ACC112 (cell line): ENCODE results near the gene PUM1.

ENCODE experiments used
- H2AFZ ChIP-seq: fragments of 200-600 bp; sonication (generic); one replicate; pipeline ENCODE4 v1.6.0; 2017; ENCODE audit warnings: antibody characterized with exemption, low read length; ENCODE audit not compliant: unreplicated experiment
- H3K27ac ChIP-seq: fragments of 200-600 bp; sonication (generic); 2 replicates; pipeline ENCODE4 v1.5.1; 2014; ENCODE audit warnings: low read depth, mild to moderate bottlenecking, antibody characterized with exemption, low read length, moderate library complexity
- H3K27me3 ChIP-seq: fragments of 200-600 bp; sonication (generic); 2 replicates; pipeline ENCODE4 v1.6.1; 2014; ENCODE audit warnings: mild to moderate bottlenecking, antibody characterized with exemption, low read length, moderate library complexity, mixed read lengths; ENCODE audit not compliant: insufficient read depth
- H3K36me3 ChIP-seq: fragments of 200-600 bp; sonication (generic); 2 replicates; pipeline ENCODE4 v1.6.1; 2016; ENCODE audit warnings: mild to moderate bottlenecking, antibody characterized with exemption, low read length, moderate library complexity, mixed read lengths; ENCODE audit not compliant: insufficient read depth
- H3K4me1 ChIP-seq: fragments of 200-600 bp; sonication (generic); one replicate; pipeline ENCODE4 v1.6.1; 2016; ENCODE audit warnings: low read length, mixed read lengths; ENCODE audit not compliant: insufficient read depth, unreplicated experiment, control insufficient read depth
- H3K4me3 ChIP-seq: fragments of 200-600 bp; sonication (generic); 2 replicates; pipeline ENCODE4 v1.5.1; 2014; ENCODE audit warnings: mild to moderate bottlenecking, low read depth, low read length
- H3K79me2 ChIP-seq: fragments of 200-600 bp; sonication (generic); one replicate; pipeline ENCODE4 v1.6.0; 2016; ENCODE audit warnings: low read length; ENCODE audit not compliant: control insufficient read depth, unreplicated experiment, insufficient read depth

Gene PUM1

DNA sequence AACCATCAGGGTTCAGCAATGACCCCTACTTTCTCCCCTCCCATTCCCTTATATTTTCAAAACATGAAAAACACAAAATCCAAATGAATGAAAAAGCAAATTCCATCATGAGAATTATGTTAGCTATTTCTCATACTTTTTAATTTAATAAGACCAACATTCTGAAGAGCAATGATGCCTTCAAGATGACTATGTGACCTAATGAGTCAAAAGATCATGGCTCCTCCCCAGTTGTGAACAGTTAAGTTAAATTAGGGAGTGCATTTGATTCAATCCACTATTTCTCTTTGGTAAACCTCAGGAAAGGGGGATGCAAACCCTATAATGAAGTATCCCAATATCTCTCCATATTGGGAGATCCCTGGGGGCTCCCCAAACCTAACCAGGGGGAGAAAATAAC lies 36.5 kb downstream of the PUM1 start:
- H3K79me2 ChIP-seq, result peaks cover 96% of the 10 kb centered on the region
- H3K4me1 ChIP-seq, result peaks cover 18% of the 10 kb centered on the region
- H3K4me3 ChIP-seq, result peak overlapping the region; percentile 36; the same call in 1 of the 2 replicates
- no peak overlapping the region for H2AFZ ChIP-seq
- peak overlapping the region; percentile 32; the same call in 1 of the 2 replicates for H3K27ac ChIP-seq
- H3K27me3 ChIP-seq, result no peaks in the 10 kb centered on the region
- H3K36me3 ChIP-seq, result peaks cover 21% of the 10 kb centered on the region

DNA sequence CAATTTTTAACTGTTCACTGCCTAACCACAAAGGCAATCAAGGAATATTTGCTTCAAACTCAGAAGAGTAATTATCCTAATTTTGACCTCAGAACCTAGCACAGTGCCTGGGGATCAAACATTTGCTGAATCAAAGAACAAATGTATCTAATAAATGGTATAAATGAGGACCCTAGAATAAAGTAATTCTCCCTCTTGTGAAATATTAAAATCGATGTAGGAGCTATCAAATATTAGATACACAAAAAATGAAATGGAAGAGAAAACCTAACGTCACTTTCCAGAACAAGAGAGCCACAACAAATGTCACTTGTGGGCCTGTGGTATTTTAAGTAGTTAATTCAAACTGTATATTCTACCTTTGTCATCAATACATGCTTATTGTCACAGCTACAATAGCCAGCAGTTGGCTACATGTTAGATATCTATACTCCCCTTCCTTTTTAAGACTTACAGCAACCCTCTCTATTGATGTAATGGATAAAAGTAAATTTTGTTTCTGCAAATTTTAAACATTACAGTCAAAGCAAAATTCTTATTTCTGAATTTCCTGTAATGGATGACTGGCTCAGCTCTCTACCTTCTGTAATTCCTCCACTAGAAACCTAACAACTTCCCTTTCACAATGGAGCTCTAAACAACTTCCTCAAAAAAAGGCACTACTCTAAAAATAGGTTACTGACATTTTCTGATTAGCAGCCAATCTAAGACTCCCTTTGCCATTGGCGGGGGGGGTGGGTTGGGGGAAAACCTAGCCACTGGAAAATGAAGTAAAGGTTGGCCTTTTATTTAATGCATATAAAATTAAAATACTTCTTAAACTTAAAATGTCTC lies 37.6 kb downstream of the PUM1 start:
- no peak overlapping the region for H2AFZ ChIP-seq
- peaks cover 20% of the 10 kb centered on the region for H3K36me3 ChIP-seq
- H3K27me3 ChIP-seq, result no peaks in the 10 kb centered on the region
- no peak overlapping the region for H3K4me3 ChIP-seq
- no peak overlapping the region for H3K27ac ChIP-seq
- H3K79me2 ChIP-seq, result peaks cover 96% of the 10 kb centered on the region
- H3K4me1 ChIP-seq, result peaks cover 18% of the 10 kb centered on the region

- Histone ChIP-seq H3K79me2 (peaks cover 94% of the 10 kb centered on the region), H3K27ac (no peak overlapping the region), H3K27me3 (no peaks in the 10 kb centered on the region), H3K4me3 (no peak overlapping the region), H3K36me3 (peaks cover 4% of the 10 kb centered on the region), H3K4me1 (no peaks in the 10 kb centered on the region), H2AFZ (no peak overlapping the region)
Measured at GRCh38 chr1:31022259-31022658, 43.3 kb downstream of the PUM1 start.

DNA sequence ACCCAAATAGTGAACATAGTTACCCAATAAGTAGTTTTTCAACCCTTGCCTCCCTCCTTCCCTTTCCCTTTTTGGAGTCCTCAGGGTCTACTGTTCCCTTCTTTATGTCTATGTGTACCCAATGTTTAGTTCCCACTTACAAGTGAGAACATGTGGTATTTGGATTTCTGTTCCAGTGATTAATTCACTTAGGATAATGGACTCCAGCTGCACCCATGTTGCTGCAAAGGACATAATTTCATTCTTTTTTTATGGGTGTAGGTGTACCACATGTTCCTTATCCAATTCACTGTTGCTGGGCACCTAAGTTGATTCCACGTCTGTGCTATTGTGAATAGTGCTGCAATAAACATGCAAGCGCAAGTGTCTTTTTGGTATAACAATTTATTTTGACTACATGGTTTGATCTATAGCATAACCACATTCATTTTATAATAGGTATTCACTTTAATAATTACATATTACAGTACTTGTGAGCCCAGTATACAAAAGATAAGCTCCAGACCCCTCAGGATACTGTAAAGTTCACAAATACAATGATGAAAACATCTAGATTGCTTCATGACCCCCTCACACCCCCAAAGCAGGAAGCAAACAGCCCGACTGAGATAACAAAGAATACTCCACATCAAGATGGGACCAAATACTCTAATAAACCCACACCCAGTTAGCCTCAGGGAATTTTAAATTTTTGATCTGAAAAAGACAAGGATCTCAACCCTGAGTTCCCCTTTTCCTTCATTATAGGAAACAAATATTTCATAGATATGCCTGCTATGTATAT lies 45.3 kb downstream of the PUM1 start:
- Histone ChIP-seq H3K4me1 (no peaks in the 10 kb centered on the region), H2AFZ (no peak overlapping the region), H3K79me2 (peaks cover 91% of the 10 kb centered on the region), H3K27ac (no peak overlapping the region), H3K4me3 (no peak overlapping the region), H3K36me3 (peaks cover 2% of the 10 kb centered on the region; the same call in 1 of the 2 replicates), H3K27me3 (no peaks in the 10 kb centered on the region)

DNA sequence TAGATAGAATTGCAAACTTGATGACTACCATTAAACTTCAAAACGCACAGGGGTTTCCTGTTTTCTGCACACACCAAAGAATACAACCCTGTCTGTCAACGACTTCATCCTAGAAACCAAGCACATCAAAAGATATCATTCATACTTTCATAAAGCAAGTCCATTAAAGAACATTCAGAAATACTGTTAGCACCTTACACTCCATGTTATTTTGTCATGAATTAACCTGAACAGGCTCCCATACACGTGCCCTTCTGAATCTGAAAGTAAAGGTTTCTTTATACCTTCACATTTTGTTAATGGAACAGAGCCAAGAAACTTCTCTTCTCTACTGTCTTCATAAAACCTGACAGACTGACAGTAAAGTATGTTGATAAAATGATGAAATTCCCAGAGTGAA lies 46.1 kb downstream of the PUM1 start:
- Histone ChIP-seq H3K4me3 (no peak overlapping the region), H3K27ac (no peak overlapping the region), H3K27me3 (no peaks in the 10 kb centered on the region), H3K79me2 (peaks cover 90% of the 10 kb centered on the region), H3K36me3 (peaks cover 2% of the 10 kb centered on the region; the same call in 1 of the 2 replicates), H2AFZ (no peak overlapping the region), H3K4me1 (no peaks in the 10 kb centered on the region)

DNA sequence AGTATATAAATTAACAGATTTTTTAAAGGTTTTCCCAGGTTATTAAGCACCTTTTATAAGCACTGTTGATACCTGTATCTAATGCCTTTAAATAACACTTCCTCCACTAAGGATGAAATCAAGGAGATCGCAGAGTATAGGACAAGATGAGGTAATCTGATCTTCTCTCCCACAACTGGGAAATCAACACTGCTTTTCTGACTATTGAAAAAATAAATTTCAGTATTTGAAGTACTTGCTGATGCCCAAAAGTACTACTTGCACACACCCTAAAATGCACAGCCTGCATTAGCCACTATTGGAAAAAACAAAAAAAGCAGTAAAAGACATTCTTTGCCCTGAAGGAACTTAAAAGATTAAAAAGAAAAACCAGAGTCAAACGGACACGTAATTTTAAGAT lies 48.6 kb downstream of the PUM1 start:
- H3K36me3 ChIP-seq, result 0 out of 2 replicates have a peak, but pooled peaks cover 2% of the 10 kb centered on the region
- no peaks in the 10 kb centered on the region for H3K27me3 ChIP-seq
- peaks cover 90% of the 10 kb centered on the region for H3K79me2 ChIP-seq
- H3K4me3 ChIP-seq, result no peak overlapping the region
- peaks cover 12% of the 10 kb centered on the region for H3K4me1 ChIP-seq
- no peak overlapping the region for H3K27ac ChIP-seq
- H2AFZ ChIP-seq, result no peak overlapping the region

- Histone ChIP-seq H3K27me3 (no peaks in the 10 kb centered on the region), H3K79me2 (peaks cover 90% of the 10 kb centered on the region), H3K4me1 (peaks cover 35% of the 10 kb centered on the region), H2AFZ (no peak overlapping the region), H3K4me3 (no peak overlapping the region), H3K36me3 (no peaks in the 10 kb centered on the region), H3K27ac (no peak overlapping the region)
Measured at GRCh38 chr1:31013187-31013864, 52.2 kb downstream of the PUM1 start.

- H3K27ac ChIP-seq, result no peak overlapping the region
- no peaks in the 10 kb centered on the region for H3K36me3 ChIP-seq
- peaks cover 44% of the 10 kb centered on the region for H3K4me1 ChIP-seq
- peaks cover 93% of the 10 kb centered on the region for H3K79me2 ChIP-seq
- H2AFZ ChIP-seq, result no peak overlapping the region
- H3K27me3 ChIP-seq, result no peaks in the 10 kb centered on the region
- H3K4me3 ChIP-seq, result no peak overlapping the region
Measured at GRCh38 chr1:31012210-31012924, 53.1 kb downstream of the PUM1 start.

DNA sequence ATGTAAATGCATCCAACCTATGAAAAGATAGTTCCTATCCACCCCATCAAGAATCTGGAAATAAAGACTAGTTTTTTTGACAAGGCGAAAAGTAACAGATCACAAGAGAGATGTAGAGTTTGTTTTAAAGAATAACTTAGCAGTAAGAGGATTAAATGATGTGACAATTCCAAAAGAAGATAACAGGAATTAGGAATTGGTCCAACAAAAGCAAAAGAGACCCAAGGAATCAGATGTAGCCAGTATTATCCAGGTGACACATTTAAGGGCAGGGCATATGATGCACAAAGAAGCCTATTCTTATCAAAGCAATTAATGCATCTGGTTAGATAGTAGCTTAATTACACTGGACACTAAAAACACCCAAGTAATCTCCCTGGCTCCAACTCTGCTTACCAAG lies 53.8 kb downstream of the PUM1 start:
- Histone ChIP-seq H3K36me3 (no peaks in the 10 kb centered on the region), H3K79me2 (peaks cover 93% of the 10 kb centered on the region), H3K27me3 (no peaks in the 10 kb centered on the region), H3K4me3 (no peak overlapping the region), H2AFZ (no peak overlapping the region), H3K27ac (no peak overlapping the region), H3K4me1 (peaks cover 51% of the 10 kb centered on the region)
